ENCODE measurements around the gene CFAP97.
"Not testable (repeated sequence)": the region's sequence is repeated elsewhere in the genome, so short reads cannot be mapped to it uniquely, and the experiment has no call there.

Gene CFAP97

GRCh38 chr4:185203486-185204237 lies at the start of gene CFAP97:
Gene CFAP97, minus strand, starts transcription at chr4:185204000. Its CDS starts 12,804 bp downstream, at chr4:185191196.
- H3K9me3 ChIP-seq (ENCODE audit: control insufficient read depth in 1 of 2, low read length in 2 of 2): no peaks in the 10 kb centered on the region
- peak within 1 kb of the TSS; percentile 56 to 74 for H3K9ac ChIP-seq (ENCODE audit: low read depth in 1 of 2, low read length in 2 of 2)
- no peaks in the 10 kb centered on the region for H3K36me3 ChIP-seq (ENCODE audit: control insufficient read depth in 1 of 2, insufficient read depth in 2 of 2, low read length in 2 of 2)
- H3K4me1 ChIP-seq (ENCODE audit: control insufficient read depth in 1 of 2, insufficient read depth in 2 of 2, low read length in 2 of 2): peaks cover 10 to 18% of the 10 kb centered on the region in 2 donors
- H3K27me3 ChIP-seq (ENCODE audit: control insufficient read depth in 1 of 2, insufficient read depth in 2 of 2, low read length in 2 of 2): no peaks in the 10 kb centered on the region
- peak within 1 kb of the TSS; percentile 77 for H3K27ac ChIP-seq (ENCODE audit: low read depth, low read length)
- peak within 1 kb of the TSS; percentile 63 to 73 for H3K4me3 ChIP-seq (ENCODE audit: low read depth in 1 of 2, low read length in 2 of 2)

GRCh38 chr4:185249105-185249504 lies 45.3 kb upstream of the CFAP97 start:
- H3K36me3 ChIP-seq (ENCODE audit: control insufficient read depth in 1 of 2, insufficient read depth in 2 of 2, low read length in 2 of 2): no peaks in the 10 kb centered on the region

GRCh38 chr4:185248393-185249039 lies 44.7 kb upstream of the CFAP97 start:
- Histone ChIP-seq H3K4me1 (ENCODE audit: control insufficient read depth in 1 of 2, insufficient read depth in 2 of 2, low read length in 2 of 2) (peaks cover 0 to 5% of the 10 kb centered on the region in 2 donors), H3K9me3 (ENCODE audit: control insufficient read depth in 1 of 2, low read length in 2 of 2) (no peaks in the 10 kb centered on the region), H3K27ac (ENCODE audit: low read depth, low read length) (no peak overlapping the region), H3K9ac (ENCODE audit: low read depth in 1 of 2, low read length in 2 of 2) (no peak overlapping the region), H3K27me3 (ENCODE audit: control insufficient read depth in 1 of 2, insufficient read depth in 2 of 2, low read length in 2 of 2) (no peaks in the 10 kb centered on the region), H3K36me3 (ENCODE audit: control insufficient read depth in 1 of 2, insufficient read depth in 2 of 2, low read length in 2 of 2) (no peaks in the 10 kb centered on the region), H3K4me3 (ENCODE audit: low read depth in 1 of 2, low read length in 2 of 2) (no peak overlapping the region)

More at GRCh38 chr4:185249105-185249504, 45.3 kb upstream of the CFAP97 start:
- H3K27me3 ChIP-seq (ENCODE audit: control insufficient read depth in 1 of 2, insufficient read depth in 2 of 2, low read length in 2 of 2): no peaks in the 10 kb centered on the region
- no peaks in the 10 kb centered on the region for H3K9me3 ChIP-seq (ENCODE audit: control insufficient read depth in 1 of 2, low read length in 2 of 2)
- no peak overlapping the region for H3K9ac ChIP-seq (ENCODE audit: low read depth in 1 of 2, low read length in 2 of 2)
- no peak overlapping the region for H3K4me3 ChIP-seq (ENCODE audit: low read depth in 1 of 2, low read length in 2 of 2)
- H3K4me1 ChIP-seq (ENCODE audit: control insufficient read depth in 1 of 2, insufficient read depth in 2 of 2, low read length in 2 of 2): peaks cover 0 to 5% of the 10 kb centered on the region in 2 donors
- no peak overlapping the region for H3K27ac ChIP-seq (ENCODE audit: low read depth, low read length)

- Histone ChIP-seq H3K27ac (ENCODE audit: low read depth, low read length) (no peak overlapping the region), H3K36me3 (ENCODE audit: control insufficient read depth in 1 of 2, insufficient read depth in 2 of 2, low read length in 2 of 2) (no peaks in the 10 kb centered on the region), H3K9me3 (ENCODE audit: control insufficient read depth in 1 of 2, low read length in 2 of 2) (no peaks in the 10 kb centered on the region), H3K4me1 (ENCODE audit: control insufficient read depth in 1 of 2, insufficient read depth in 2 of 2, low read length in 2 of 2) (peaks cover 0 to 5% of the 10 kb centered on the region in 2 donors), H3K27me3 (ENCODE audit: control insufficient read depth in 1 of 2, insufficient read depth in 2 of 2, low read length in 2 of 2) (no peaks in the 10 kb centered on the region), H3K4me3 (ENCODE audit: low read depth in 1 of 2, low read length in 2 of 2) (no peak overlapping the region), H3K9ac (ENCODE audit: low read depth in 1 of 2, low read length in 2 of 2) (no peak overlapping the region)
Observed at GRCh38 chr4:185247151-185247550, 43.4 kb upstream of the CFAP97 start.

GRCh38 chr4:185246453-185246852 lies 42.7 kb upstream of the CFAP97 start:
- Histone ChIP-seq H3K9ac (ENCODE audit: low read depth in 1 of 2, low read length in 2 of 2) (no peak overlapping the region), H3K4me1 (ENCODE audit: control insufficient read depth in 1 of 2, insufficient read depth in 2 of 2, low read length in 2 of 2) (no peaks in the 10 kb centered on the region), H3K4me3 (ENCODE audit: low read depth in 1 of 2, low read length in 2 of 2) (no peak overlapping the region), H3K36me3 (ENCODE audit: control insufficient read depth in 1 of 2, insufficient read depth in 2 of 2, low read length in 2 of 2) (no peaks in the 10 kb centered on the region), H3K27me3 (ENCODE audit: control insufficient read depth in 1 of 2, insufficient read depth in 2 of 2, low read length in 2 of 2) (no peaks in the 10 kb centered on the region), H3K27ac (ENCODE audit: low read depth, low read length) (no peak overlapping the region), H3K9me3 (ENCODE audit: control insufficient read depth in 1 of 2, low read length in 2 of 2) (no peaks in the 10 kb centered on the region)

GRCh38 chr4:185244763-185245162 lies 41.0 kb upstream of the CFAP97 start:
- Histone ChIP-seq H3K36me3 (ENCODE audit: control insufficient read depth in 1 of 2, insufficient read depth in 2 of 2, low read length in 2 of 2) (no peaks in the 10 kb centered on the region), H3K27me3 (ENCODE audit: control insufficient read depth in 1 of 2, insufficient read depth in 2 of 2, low read length in 2 of 2) (no peaks in the 10 kb centered on the region), H3K27ac (ENCODE audit: low read depth, low read length) (no peak overlapping the region), H3K9me3 (ENCODE audit: control insufficient read depth in 1 of 2, low read length in 2 of 2) (no peaks in the 10 kb centered on the region), H3K4me3 (ENCODE audit: low read depth in 1 of 2, low read length in 2 of 2) (no peak overlapping the region), H3K9ac (ENCODE audit: low read depth in 1 of 2, low read length in 2 of 2) (no peak overlapping the region), H3K4me1 (ENCODE audit: control insufficient read depth in 1 of 2, insufficient read depth in 2 of 2, low read length in 2 of 2) (no peaks in the 10 kb centered on the region)

GRCh38 chr4:185243879-185244278 lies 40.1 kb upstream of the CFAP97 start:
- H3K4me3 ChIP-seq (ENCODE audit: low read depth in 1 of 2, low read length in 2 of 2): no peak overlapping the region
- H3K9ac ChIP-seq (ENCODE audit: low read depth in 1 of 2, low read length in 2 of 2): no peak overlapping the region
- no peaks in the 10 kb centered on the region for H3K4me1 ChIP-seq (ENCODE audit: control insufficient read depth in 1 of 2, insufficient read depth in 2 of 2, low read length in 2 of 2)
- peaks cover 0 to 2% of the 10 kb centered on the region in 2 donors for H3K9me3 ChIP-seq (ENCODE audit: control insufficient read depth in 1 of 2, low read length in 2 of 2)
- H3K36me3 ChIP-seq (ENCODE audit: control insufficient read depth in 1 of 2, insufficient read depth in 2 of 2, low read length in 2 of 2): no peaks in the 10 kb centered on the region
- H3K27ac ChIP-seq (ENCODE audit: low read depth, low read length): no peak overlapping the region
- no peaks in the 10 kb centered on the region for H3K27me3 ChIP-seq (ENCODE audit: control insufficient read depth in 1 of 2, insufficient read depth in 2 of 2, low read length in 2 of 2)

GRCh38 chr4:185242749-185243533 lies 39.1 kb upstream of the CFAP97 start:
- H3K4me1 ChIP-seq (ENCODE audit: control insufficient read depth in 1 of 2, insufficient read depth in 2 of 2, low read length in 2 of 2): no peaks in the 10 kb centered on the region
- H3K9ac ChIP-seq (ENCODE audit: low read depth in 1 of 2, low read length in 2 of 2): no peak overlapping the region
- no peaks in the 10 kb centered on the region for H3K27me3 ChIP-seq (ENCODE audit: control insufficient read depth in 1 of 2, insufficient read depth in 2 of 2, low read length in 2 of 2)
- no peak overlapping the region for H3K4me3 ChIP-seq (ENCODE audit: low read depth in 1 of 2, low read length in 2 of 2)
- no peaks in the 10 kb centered on the region for H3K36me3 ChIP-seq (ENCODE audit: control insufficient read depth in 1 of 2, insufficient read depth in 2 of 2, low read length in 2 of 2)
- peaks cover 2 to 10% of the 10 kb centered on the region in 2 donors for H3K9me3 ChIP-seq (ENCODE audit: control insufficient read depth in 1 of 2, low read length in 2 of 2)
- no peak overlapping the region for H3K27ac ChIP-seq (ENCODE audit: low read depth, low read length)

GRCh38 chr4:185240486-185240885 lies 36.7 kb upstream of the CFAP97 start:
- not testable (repeated sequence) for H3K4me1 ChIP-seq (ENCODE audit: control insufficient read depth in 1 of 2, insufficient read depth in 2 of 2, low read length in 2 of 2); H3K4me3 ChIP-seq (ENCODE audit: low read depth in 1 of 2, low read length in 2 of 2); H3K27me3 ChIP-seq (ENCODE audit: control insufficient read depth in 1 of 2, insufficient read depth in 2 of 2, low read length in 2 of 2); H3K9me3 ChIP-seq (ENCODE audit: control insufficient read depth in 1 of 2, low read length in 2 of 2); H3K36me3 ChIP-seq (ENCODE audit: control insufficient read depth in 1 of 2, insufficient read depth in 2 of 2, low read length in 2 of 2); H3K9ac ChIP-seq (ENCODE audit: low read depth in 1 of 2, low read length in 2 of 2); H3K27ac ChIP-seq (ENCODE audit: low read depth, low read length)

GRCh38 chr4:185238750-185239149 lies 35.0 kb upstream of the CFAP97 start:
- Histone ChIP-seq H3K27ac (ENCODE audit: low read depth, low read length) (no peak overlapping the region), H3K27me3 (ENCODE audit: control insufficient read depth in 1 of 2, insufficient read depth in 2 of 2, low read length in 2 of 2) (no peaks in the 10 kb centered on the region), H3K9me3 (ENCODE audit: control insufficient read depth in 1 of 2, low read length in 2 of 2) (peaks cover 2 to 10% of the 10 kb centered on the region in 2 donors)

More at GRCh38 chr4:185238750-185239149, 35.0 kb upstream of the CFAP97 start:
- H3K9ac ChIP-seq (ENCODE audit: low read depth in 1 of 2, low read length in 2 of 2): no peak overlapping the region
- no peak overlapping the region for H3K4me3 ChIP-seq (ENCODE audit: low read depth in 1 of 2, low read length in 2 of 2)
- no peaks in the 10 kb centered on the region for H3K36me3 ChIP-seq (ENCODE audit: control insufficient read depth in 1 of 2, insufficient read depth in 2 of 2, low read length in 2 of 2)
- peaks cover 0 to 7% of the 10 kb centered on the region in 2 donors for H3K4me1 ChIP-seq (ENCODE audit: control insufficient read depth in 1 of 2, insufficient read depth in 2 of 2, low read length in 2 of 2)
